Germinal center (tissue), 1 donor: ENCODE data around the gene CD81.

ENCODE experiments used
- DNase-seq: peaks from one replicate; pipeline ENCODE4 v3.0.0; 2012; ENCODE audit warnings: mixed read lengths, low spot score

The CD81 gene

DNA sequence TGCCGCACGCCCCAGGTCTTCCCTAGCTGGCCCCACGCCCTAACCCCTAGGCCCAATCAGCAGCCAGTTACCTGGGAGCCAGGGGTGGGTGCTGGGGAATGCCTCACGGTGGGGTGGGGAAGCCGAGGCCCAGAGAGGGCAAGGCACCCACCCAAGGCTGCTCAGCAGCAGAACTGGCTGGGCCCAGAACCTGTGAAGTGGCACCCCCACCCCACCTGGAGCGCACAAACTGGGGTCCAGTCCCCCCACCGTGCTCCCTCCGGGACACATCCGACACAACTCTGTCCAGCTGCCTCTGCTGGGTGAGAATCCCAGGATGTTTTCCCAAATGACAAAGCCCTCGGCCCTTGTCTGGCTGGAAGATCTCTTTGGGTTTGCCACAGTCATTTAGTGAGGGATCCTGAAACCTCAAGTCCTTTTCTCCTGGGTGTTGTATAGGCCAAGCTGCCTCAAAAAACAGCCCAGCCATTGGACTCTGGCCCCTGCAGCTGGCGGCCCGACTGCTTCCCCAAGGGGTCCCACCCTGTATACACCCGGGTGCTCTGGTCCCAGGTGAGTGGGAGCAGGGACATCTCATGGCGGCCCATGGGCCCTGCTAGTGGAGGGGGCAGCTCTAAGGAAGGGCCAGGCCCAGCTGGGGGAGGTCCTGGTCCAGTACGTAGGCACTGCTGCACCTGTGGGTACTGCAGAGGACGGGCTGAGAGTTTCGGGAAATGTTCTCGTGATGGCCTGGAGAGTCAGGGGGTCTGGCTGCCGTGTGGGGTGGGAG is 44.3 kb downstream of the CD81 start:
- no peak for DNase-seq

DNA sequence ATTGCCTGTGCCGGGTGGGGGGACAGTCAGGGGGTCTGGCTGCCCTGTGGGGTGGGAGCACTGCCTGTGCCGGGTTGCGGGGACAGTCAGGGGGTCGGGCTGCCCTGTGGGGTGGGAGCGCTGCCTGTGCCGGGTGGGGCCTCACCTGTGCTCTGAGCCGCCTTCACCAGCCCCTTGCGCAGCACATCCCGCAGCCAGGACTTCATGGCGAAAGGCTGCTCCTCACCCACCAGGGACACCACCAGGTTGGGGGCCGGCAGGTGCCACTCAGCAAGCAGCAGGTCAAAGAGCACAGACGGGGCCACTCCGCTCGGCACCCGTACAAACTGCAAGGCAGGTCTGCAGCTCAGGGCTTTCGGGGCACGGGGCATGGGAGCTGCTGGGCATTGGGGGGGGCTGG is 44.9 kb downstream of the CD81 start:
- no peak for DNase-seq

DNA sequence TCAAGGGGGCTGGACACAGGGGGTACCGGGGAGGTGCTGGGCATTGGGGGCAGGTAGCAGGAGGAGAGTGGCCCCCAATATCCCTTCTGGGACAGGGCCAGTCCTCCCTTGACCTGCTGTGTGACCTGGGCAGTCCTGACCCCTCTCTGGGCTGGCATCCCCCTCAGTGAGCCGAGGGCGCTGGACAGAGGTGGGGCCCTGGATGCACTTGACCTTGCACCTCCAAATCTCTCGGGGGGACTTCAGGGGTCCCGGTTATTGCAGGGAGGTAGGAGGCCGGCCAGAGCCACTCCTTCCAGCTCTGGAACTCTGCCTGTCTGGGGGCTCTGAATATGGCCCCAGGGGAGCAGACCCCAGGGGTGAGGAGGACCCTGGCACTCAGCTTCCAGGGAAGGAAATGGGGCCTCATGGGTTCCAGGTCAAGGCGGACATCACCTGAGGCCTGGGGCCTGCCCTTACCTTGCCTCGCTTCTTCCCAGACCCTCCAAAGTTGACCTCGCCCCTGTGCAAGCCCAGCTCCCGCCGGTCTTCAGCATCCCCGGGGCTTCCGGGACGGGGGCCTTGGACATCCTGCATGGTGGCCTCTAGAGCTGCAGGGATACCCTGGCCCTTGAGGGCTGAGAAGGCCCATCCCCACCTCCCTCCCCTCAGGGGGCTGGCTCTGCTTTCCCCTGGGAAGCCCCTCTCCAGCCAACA is 45.5 kb downstream of the CD81 start:
- DNase-seq = no peak

DNA sequence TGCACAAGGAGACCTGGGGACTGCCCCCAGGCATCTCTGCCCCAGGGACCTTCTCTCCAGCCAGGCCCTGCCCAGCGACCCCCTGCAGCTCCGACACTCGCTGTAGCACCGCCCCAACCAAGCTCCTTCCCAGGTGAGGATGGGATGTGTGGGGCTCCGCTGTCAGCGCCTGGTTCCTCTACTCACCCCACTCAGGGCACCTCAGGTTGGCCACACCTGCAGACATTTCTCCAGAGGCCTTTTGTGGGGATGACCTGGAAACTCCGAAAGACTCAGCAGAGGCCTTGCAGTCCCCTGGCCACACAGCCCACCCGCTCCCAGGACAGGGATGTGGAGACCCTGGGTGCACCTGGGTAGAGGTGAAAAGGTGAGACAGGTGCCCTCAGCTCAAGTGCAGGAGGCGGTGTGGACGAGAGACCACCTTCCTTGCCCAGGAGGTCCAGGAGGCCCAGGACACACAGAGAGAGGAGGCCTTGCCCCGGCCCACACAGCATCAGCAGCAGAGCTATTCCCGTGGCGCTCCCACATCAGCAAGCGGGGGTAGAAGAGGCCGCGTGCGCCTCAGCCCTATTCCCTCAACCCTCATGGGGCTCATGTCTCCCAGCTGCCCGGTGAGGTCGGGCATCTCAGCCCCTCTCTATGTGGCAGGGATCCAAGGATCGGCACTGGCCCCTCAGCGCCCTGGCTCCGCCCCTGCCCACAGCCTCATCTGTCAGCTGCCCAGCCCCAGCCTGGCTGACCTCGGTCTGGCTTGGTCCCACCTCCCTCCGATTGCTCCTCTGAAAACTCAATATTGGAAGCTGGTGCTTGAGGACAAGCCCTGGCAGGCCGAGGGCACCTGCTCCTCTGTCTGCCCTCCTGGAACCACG is 46.3 kb downstream of the CD81 start:
- DNase-seq = no peak

DNA sequence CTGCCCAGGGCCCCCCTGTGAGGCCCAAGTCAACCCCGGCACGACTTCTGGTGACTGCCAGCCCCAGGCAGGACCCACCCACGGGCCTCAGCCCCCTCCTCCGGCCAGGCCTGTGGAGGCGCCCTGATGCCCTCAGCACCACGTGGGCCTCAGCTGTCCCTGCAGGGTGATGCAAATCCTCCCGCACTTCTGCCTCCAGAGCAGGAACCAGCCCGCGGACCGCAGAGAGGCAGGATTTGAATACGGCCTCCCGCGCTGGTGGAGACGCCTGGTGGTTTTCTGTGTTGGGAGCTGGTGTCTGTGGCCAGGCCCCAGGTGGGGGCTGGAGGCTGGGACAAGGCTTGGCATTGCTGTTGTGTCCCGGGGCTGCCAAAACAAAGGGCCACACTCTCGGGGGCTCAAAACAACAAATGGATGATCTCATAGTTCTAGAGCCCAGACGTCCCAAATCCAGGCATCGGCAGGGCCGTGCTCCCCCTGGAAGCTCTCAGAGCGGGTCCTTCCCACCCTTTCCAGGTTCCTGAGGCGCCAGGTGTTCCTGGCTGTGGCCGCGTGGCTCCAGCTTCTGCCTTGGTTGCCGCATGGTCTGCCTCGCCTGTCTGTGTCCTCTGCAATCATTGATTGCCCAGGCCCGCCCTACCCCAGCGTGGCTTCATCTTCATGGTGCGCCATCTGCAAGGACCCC is 47.8 kb downstream of the CD81 start:
- DNase-seq = no peak

DNA sequence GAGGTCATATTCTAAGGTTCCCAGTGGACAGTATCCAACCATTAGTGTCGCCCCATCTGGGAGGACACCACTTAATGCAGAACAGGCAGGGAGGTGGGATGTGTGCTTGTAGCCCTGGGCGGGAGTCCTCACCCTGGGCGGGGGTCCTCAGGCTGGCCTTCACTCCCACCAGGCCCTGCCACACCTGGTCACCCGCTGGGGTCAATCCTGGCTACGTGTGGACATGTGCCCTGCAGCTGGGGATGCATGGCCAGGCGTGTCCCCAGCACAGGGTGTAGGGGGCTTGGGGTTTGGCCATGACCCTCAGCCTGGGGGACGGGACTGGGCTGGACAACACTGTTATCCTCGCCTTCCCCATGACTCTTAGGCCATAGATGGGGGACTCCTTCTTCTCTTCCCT is 48.4 kb downstream of the CD81 start:
- no peak for DNase-seq

DNA sequence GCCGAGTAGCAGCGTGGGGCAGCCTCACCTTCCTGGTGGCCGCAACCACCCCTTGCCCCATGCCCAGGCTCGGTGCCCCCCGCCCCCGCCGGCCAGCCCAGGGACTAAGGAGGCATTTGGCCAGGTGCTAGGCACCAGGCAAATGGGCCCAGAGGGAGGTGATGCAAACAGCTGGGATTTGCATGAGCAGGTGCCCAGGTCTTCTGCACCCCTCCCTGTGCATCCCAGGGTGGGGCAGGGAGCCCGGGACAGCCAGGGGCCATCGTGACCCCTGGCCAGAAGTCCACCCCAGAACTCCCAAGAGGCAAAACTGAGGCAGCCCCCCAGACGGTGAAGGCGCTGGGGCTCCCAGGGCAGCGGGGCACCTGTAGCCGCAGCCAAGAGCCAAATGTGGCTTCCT is 49.1 kb downstream of the CD81 start:
- DNase-seq = no peak

DNA sequence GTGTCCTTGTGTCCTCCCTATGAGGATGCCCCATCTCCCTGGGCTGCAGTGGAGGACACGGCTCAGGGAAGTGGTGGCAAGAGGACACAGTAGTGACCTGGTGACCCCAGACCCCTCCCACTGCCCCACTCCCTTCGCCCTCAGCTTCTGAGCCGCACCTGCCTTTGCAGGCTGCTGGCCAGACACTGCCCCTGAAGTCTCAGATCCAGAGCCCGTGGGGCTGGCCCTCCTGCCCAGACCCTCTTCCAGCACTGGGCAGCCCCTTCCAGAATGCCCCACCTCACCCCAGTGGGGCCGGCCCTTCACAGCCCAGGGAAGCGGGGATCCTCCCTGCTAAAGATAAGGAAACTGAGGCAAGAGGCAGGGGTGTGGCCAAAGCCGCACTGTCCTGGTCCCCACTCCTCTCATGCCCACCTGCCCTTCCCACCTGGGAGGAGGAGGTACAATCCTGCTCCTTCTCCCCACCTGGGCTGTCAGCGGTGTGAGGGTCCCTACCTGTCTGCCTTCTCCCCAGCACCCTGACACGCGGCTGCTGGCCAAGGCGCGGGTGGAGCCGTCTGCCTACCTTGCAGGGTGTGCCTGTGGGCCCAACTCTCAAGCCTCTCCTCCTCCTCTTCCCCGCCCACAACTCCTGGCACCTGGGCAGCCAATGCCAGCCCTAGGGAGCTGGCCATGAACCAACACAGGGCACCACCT is 49.9 kb downstream of the CD81 start:
- no peak for DNase-seq

DNA sequence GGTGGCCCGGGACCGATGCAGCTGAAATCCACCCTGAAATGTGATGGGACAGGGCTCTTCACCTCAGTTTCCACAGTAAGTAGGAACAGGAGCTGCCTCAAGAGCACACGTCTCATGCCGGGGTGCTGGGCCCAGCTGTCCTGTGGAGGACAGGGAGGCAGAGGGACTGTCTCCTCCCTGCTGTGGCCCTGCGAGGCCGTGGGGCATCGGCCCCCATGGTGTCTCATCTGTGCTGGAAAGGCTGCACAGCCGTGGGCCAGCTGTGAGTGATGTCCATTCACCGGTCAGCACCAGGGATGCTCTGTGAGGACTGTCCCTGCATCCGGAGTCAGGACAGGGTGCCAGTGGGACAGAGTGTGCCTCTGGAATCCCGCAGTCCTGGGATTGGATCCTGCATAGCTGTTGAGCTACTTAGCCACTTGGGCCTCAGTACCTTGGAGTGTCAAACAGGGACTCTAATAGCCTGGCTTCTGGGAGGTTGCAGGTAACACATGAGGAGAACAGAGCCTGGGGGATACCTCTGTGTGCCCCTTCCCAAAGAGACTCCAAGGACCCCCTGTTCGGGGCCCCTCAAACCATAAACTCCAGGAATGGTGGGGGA is 50.7 kb downstream of the CD81 start:
- no peak for DNase-seq

DNA sequence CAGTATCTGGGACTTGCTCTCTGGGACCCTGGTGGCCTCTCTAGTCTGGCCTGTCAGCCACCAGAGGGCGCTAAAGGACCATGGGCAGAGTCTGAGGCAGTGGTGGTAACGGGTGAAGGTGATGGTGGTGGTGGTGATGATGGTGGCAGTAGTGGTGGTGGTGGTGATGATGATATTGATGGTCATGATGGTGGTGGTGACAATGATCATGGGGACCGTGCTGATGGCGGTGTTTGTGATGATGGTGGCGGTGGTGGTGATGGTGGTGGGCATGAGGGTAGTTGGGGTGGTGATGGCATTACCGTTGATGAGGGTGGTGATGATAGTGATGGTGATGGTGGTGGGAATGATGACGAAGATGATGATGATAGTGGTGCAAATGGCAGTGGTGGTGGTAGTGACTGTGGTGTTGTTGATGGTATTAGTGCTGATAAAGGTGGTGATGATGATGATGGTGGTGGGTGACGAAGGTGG is 51.2 kb downstream of the CD81 start:
- peak; percentile 77 for DNase-seq

DNA sequence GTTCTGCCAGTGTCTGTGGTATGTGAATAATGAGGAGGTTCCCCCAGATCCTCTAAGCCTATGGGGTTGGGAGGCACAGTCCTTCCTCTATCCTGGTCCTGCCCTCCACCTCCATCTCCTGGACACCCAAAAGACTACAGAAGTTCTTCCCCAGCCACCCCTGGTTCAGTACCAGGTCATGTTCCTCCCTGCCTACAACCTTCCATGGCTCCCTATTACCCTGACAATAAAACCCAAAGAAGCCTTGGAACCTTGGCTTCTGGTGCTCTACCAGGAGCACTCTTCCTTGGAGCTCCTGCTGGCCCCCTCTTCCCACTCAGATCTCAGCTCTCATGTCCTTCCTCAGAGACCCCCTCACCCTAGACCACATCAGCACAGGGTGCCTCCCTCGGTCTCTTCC is 54.3 kb downstream of the CD81 start:
- no peak for DNase-seq

DNA sequence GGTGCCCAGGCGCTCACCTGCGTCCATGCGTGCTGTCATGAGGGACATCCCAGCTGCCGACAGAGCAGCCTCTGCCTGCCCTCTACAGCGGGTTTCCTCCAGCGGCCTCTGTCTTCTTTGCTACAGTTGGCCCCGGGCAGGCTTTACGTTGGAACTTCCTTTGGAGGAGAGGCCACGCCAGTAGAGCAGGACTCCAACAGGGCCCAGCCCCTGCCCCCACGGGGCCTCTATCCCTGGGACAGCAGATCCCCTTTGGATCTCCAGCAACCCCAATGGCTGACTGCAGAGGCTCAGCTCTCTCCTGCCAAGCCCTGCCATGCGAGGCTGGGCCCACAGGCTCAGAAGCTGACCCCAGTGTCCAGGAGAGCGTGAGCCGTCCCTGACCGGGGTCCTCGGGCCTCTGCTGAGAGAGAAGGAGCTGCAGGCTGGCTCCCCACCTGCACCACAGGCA is 55.1 kb downstream of the CD81 start:
- DNase-seq = no peak

DNA sequence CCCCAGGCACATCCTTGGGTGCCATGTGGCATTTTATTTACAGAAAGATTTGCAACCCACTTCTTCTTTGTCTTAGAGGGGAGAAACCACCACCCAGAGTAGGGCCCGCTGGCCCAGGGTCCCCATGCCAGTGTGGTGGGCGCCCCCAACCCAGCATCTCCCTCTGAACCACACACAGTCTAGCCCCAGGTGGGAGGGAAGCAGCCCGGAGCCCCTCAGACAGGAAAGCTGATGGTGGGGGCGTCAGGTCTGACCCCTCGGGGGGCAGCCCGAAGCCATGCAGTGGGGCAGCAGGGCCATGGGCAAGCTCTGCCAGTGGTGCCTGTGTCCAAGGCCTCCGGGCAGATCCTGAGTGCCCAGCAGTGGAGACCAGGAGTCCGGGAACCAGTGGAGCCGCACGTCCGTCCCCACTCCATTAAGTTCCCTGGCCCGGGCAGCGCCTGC is 55.5 kb downstream of the CD81 start:
- DNase-seq = no peak

DNA sequence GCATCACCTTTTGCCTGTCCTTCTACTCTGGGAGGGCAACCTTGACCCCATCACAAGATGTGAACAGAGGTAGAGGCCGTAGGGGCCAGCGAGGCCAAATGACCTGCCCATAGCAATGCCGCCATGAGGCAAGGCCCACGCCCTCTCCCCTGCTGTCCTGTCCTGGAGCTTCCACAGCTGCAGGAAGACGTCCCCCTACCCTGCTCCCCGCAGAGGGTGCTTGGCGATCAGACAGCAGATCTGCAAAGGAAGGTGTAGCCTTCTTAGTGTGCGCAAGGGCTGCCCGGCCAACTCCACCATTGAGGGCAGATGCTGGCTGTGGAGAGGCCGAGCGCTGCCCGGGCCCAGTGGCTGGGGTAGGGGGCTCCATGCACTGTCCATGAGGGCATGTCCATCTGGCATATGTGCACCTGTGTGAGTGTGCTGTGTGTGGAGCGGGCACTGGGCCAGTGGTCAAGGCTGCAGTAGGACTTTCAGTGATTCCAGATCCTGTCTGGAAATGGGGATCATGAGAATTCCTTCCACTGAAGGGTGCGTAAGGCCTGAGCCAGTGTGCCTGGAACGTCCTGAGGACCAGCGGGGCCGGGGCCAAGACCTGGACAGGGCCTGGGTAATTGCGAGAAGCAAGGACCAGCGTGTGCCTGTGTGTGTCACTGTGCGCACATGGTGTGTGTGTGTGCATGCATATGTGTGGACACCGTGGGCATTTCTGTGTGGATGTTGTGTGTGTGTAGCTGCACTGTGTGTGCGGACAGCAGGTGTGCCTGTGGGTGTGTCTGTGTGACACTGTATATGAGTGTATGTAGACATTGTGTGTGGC is 56.2 kb downstream of the CD81 start:
- no peak for DNase-seq

DNA sequence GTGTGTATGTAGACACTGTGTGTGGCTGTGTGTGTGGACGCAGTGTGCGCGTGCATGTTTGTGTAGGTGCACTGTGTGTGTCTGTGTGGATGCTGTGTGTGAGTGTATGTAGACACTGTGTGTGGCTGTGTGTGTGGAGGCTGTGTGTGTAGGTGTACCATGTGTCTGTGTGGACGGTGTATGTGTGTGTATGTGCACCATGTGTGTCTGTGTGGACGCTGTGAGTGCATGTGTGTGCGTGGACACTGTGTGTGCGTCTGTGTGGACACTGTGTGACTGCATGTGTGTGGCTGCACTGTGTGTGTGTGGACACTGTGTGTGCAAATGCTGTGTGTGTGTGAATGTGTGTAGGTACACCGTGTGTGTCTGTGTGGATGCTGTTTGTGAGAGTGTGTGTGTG is 56.9 kb downstream of the CD81 start:
- DNase-seq = no peak

DNA sequence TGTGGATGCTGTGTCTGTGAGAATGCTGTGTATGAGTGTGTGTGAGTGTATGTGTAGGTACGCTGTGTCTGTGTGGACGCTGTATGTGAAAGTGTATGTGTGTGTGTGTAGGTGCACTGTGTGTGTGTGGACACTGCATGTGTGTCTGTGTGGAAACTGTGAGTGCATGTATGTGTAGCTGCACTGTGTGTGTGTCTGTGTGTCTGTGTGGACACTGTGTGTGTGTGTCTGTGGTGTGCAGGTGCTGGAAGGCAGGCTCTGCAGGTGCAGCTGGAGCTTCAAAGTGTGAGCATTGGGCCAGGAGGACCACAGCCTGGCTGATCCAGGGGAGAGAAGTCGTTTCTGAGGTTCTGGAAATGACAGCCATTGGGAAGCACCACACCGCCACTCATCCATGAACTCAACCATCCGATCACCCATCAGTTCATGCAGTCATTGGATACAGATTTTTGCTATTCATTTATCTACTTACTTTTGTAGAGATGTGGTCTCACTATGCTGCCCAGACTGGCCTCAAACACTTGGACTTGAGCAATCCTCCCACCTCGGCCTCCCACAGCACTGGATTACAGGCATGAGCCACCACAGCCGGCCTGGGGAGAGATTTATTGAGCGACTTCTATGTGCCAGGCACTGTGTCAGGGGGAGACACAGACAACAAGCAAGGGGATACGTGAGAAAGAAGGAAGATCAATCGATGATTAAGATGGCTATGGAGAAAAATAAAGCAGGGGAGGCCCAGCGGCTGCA is 57.6 kb downstream of the CD81 start:
- no peak for DNase-seq

DNA sequence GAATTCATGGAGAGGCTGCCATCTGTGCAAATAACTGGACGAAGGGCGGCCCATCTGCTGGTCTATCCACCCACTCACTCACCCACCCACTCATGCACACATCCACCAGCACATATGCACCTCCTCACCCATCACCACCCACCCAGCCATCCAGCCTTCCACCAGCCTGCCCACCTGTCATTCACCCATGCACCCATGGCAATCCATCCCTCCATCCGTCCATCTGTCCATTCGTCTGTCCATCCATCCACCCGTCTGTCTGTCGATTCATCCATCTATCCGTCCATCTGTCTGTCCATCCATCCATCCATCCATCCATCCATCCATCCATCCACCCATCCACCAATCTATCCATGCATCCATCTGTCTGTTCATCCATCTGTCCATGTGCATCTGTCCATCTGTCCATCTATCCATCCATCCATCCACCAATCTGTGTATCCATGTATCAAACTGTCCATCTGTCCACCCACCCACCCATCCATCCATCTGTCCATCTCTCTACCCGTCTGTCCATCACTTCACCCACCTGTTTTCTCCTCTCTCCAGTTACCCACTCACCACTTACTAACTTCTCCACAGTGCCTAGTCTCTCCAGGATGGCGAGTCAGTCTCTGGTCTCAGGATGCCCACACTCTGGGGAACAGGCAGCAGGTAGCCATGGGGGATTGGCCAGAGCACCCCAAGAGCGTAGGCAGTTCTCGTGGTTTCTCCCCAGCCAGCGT is 58.3 kb downstream of the CD81 start:
- DNase-seq = no peak

DNA sequence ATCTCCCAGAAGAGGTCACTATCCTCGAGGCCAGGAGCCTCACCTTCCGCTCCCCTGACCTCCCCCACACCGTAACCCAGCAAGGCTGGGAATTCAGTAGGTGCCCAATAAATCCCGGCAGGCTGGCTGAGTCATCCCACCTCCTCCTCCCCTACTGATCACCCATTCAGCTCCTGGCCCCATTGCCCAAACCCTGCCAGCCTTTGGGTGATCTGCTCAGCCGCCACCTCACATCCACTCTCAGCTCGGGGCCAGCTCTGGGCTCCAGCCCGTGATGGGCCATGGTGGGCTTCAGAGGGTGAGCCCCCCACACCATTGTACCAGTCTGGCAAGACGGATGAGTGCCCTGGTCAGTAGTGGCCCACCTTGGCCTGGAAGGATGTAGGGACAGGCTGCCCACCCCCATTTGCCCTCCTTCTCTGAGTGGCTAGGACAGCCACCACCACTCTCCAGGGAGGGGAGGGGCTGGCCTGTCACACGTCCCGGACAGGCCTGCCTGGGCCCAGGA is 59.0 kb downstream of the CD81 start:
- no peak for DNase-seq
